ENCODE measurements around the gene GNAI2.

GNAI2 gene

GRCh38 chr3:50210510-50211367, 25.3 kb upstream of the GNAI2 start:
- TF ChIP-seq REST (IDR thresholded peaks at IDR 0.05; ENCODE audit: insufficient read depth in 1 of 2, low read depth in 2 of 2, low read length in 2 of 2) (no peak), POLR2AphosphoS5 (IDR thresholded peaks at IDR 0.05; ENCODE audit: low read depth, low read length) (no peak), SIN3A (IDR thresholded peaks at IDR 0.05; ENCODE audit: borderline replicate concordance, insufficient read depth, low read length) (no peak)

GRCh38 chr3:50211930-50212329, 24.1 kb upstream of the GNAI2 start:
- no peak for TF ChIP-seq REST (IDR thresholded peaks at IDR 0.05; ENCODE audit: insufficient read depth in 1 of 2, low read depth in 2 of 2, low read length in 2 of 2)
- TF ChIP-seq SIN3A (IDR thresholded peaks at IDR 0.05; ENCODE audit: borderline replicate concordance, insufficient read depth, low read length): no peak
- TF ChIP-seq POLR2AphosphoS5 (IDR thresholded peaks at IDR 0.05; ENCODE audit: low read depth, low read length): no peak
- no peak for TF ChIP-seq TAF1 (IDR thresholded peaks at IDR 0.05; ENCODE audit: borderline replicate concordance, insufficient read depth, low read length)
- no peak for TF ChIP-seq FOXP2 (optimal IDR thresholded peaks at IDR 0.05; ENCODE audit: borderline replicate concordance, extremely low read depth, extremely low read length, insufficient read depth)

- TF ChIP-seq REST (IDR thresholded peaks at IDR 0.05; ENCODE audit: insufficient read depth in 1 of 2, low read depth in 2 of 2, low read length in 2 of 2) (no peak), FOXP2 (optimal IDR thresholded peaks at IDR 0.05; ENCODE audit: borderline replicate concordance, extremely low read depth, extremely low read length, insufficient read depth) (no peak), POLR2AphosphoS5 (IDR thresholded peaks at IDR 0.05; ENCODE audit: low read depth, low read length) (no peak), TAF1 (IDR thresholded peaks at IDR 0.05; ENCODE audit: borderline replicate concordance, insufficient read depth, low read length) (no peak), SIN3A (IDR thresholded peaks at IDR 0.05; ENCODE audit: borderline replicate concordance, insufficient read depth, low read length) (no peak)
Observed at GRCh38 chr3:50212502-50212901, 23.5 kb upstream of the GNAI2 start.

- no peak for TF ChIP-seq SIN3A (IDR thresholded peaks at IDR 0.05; ENCODE audit: borderline replicate concordance, insufficient read depth, low read length)
- no peak for TF ChIP-seq FOXP2 (optimal IDR thresholded peaks at IDR 0.05; ENCODE audit: borderline replicate concordance, extremely low read depth, extremely low read length, insufficient read depth)
Observed at GRCh38 chr3:50212971-50213370, 23.0 kb upstream of the GNAI2 start.

GRCh38 chr3:50213373-50213772, 22.6 kb upstream of the GNAI2 start:
- TF ChIP-seq FOXP2 (optimal IDR thresholded peaks at IDR 0.05; ENCODE audit: borderline replicate concordance, extremely low read depth, extremely low read length, insufficient read depth): no peak
- no peak for TF ChIP-seq POLR2AphosphoS5 (IDR thresholded peaks at IDR 0.05; ENCODE audit: low read depth, low read length)
- TF ChIP-seq TAF1 (IDR thresholded peaks at IDR 0.05; ENCODE audit: borderline replicate concordance, insufficient read depth, low read length): no peak
- TF ChIP-seq SIN3A (IDR thresholded peaks at IDR 0.05; ENCODE audit: borderline replicate concordance, insufficient read depth, low read length): no peak
- TF ChIP-seq REST (IDR thresholded peaks at IDR 0.05; ENCODE audit: insufficient read depth in 1 of 2, low read depth in 2 of 2, low read length in 2 of 2): no peak

Data from PFSK-1 (cell line).